NOMO-1 treated with dmso at 0.1 percent for 144 hours (cell line): ENCODE results near the gene MSMO1.

Experiments used
- DNase-seq: peaks from one replicate; lab custom pipeline; 2025; ENCODE audit not compliant: unreplicated experiment; lab: John Stamatoyannopoulos, UW

MSMO1 gene

GRCh38 chr4:165386328-165386727 lies 58.9 kb downstream of the MSMO1 start:
- DNase-seq: no peak

GRCh38 chr4:165388756-165389155 lies 61.3 kb downstream of the MSMO1 start:
- DNase-seq: no peak
